SK-N-SH (cell line): ENCODE data around the gene DLGAP5. TPM values are rescaled to one million over a fixed set of nuclear protein-coding genes. Genes with fewer than 3 reads are reported as not detected.

ENCODE experiments used
- CTCF ChIA-PET: fragments of 300-600, 350-600 bp; formaldehyde crosslinking; extraction: SDS; loops from one replicate; lab custom pipeline; 2021; lab: Yijun Ruan, JAX
- POLR2A ChIA-PET: fragments of 350-600 bp; sonication (Branson Sonifier 250); formaldehyde crosslinking; extraction: SDS; loops from one replicate; lab custom pipeline; 2020; ENCODE audit warnings: antibody characterized with exemption, inconsistent platforms; lab: Yijun Ruan, JAX
- DNase-seq: peaks from one replicate; pipeline ENCODE4 v3.0.0; 2012
- H2AFZ ChIP-seq: fragments of 200-600 bp; sonication (generic); 2 replicates; pipeline ENCODE4 v1.8.1; 2016; ENCODE audit warnings: antibody characterized with exemption, mild to moderate bottlenecking, low read depth
- H3F3A ChIP-seq: fragments of 200-600 bp; sonication (generic); replicated peaks from 2 replicates; pipeline ENCODE3; 2016; ENCODE audit warnings: antibody characterized with exemption, mild to moderate bottlenecking; ENCODE audit not compliant: insufficient read depth
- H3K27ac ChIP-seq, 2 experiments: fragments of 200-500 bp in 1 of 2; fragments of 200-600 bp in 1 of 2; sonication (Bioruptor generic) in 1 of 2; sonication (generic), shearing (Covaris generic) in 1 of 2; 2 replicates each; pipeline versions ENCODE4 v1.5.1 to v1.6.1; 2014 to 2016; ENCODE audit warnings: low read depth in 2 of 2, inconsistent platforms in 1 of 2, low read length in 1 of 2, mild to moderate bottlenecking in 1 of 2, mixed read lengths in 1 of 2
- H3K27me3 ChIP-seq: fragments of 200-600 bp; sonication (generic), shearing (Covaris generic); 2 replicates; pipeline ENCODE4 v1.6.1; 2016; ENCODE audit warnings: mixed run types; ENCODE audit not compliant: insufficient read depth
- H3K36me3 ChIP-seq, 2 experiments: fragments of 200-500 bp in 1 of 2; fragments of 200-600 bp in 1 of 2; sonication (Bioruptor generic) in 1 of 2; sonication (generic) in 1 of 2; replicated peaks in 1 of 2; 2 replicates each; pipeline versions ENCODE3 to v1.5.1; 2014 to 2016; ENCODE audit warnings: low read length in 1 of 2, mild to moderate bottlenecking in 1 of 2; ENCODE audit not compliant: insufficient read depth in 2 of 2, control insufficient read depth in 1 of 2
- H3K4me1 ChIP-seq, 2 experiments: fragments of 200-500 bp in 1 of 2; fragments of 200-600 bp in 1 of 2; sonication (Bioruptor generic) in 1 of 2; sonication (generic), shearing (Covaris generic) in 1 of 2; 2 replicates each; pipeline versions ENCODE4 v1.5.1 to v1.6.1; 2014 to 2016; ENCODE audit warnings: low read depth in 1 of 2, low read length in 1 of 2, mixed run types in 1 of 2; ENCODE audit not compliant: insufficient read depth in 2 of 2, control insufficient read depth in 1 of 2
- H3K4me2 ChIP-seq: fragments of 200-600 bp; sonication (generic), shearing (Covaris generic); 2 replicates; pipeline ENCODE4 v1.6.1; 2017; ENCODE audit warnings: mixed run types
- H3K4me3 ChIP-seq, 2 experiments: fragments of 200-500 bp in 1 of 2; fragments of 200-600 bp in 1 of 2; sonication (Bioruptor generic) in 1 of 2; sonication (generic), shearing (Covaris generic) in 1 of 2; 2 replicates each; pipeline versions ENCODE4 v1.5.1 to v1.8.1; 2014 to 2016; ENCODE audit warnings: low read depth in 2 of 2, inconsistent platforms in 1 of 2, low read length in 1 of 2, mild to moderate bottlenecking in 1 of 2, mixed read lengths in 1 of 2, moderate library complexity in 1 of 2
- H3K79me2 ChIP-seq: fragments of 200-600 bp; sonication (generic); 2 replicates; pipeline ENCODE4 v1.8.1; 2017; ENCODE audit warnings: mild to moderate bottlenecking; ENCODE audit not compliant: insufficient read depth
- H3K9ac ChIP-seq: fragments of 200-600 bp; sonication (generic); 2 replicates; pipeline ENCODE4 v1.6.1; 2017; ENCODE audit warnings: mixed run types
- H3K9me2 ChIP-seq: fragments of 200-600 bp; sonication (generic); 2 replicates; pipeline ENCODE4 v1.6.1; 2017; ENCODE audit warnings: mixed run types
- H3K9me3 ChIP-seq: fragments of 200-600 bp; sonication (generic); 2 replicates; pipeline ENCODE4 v1.6.1; 2017; ENCODE audit warnings: mixed run types, mild to moderate bottlenecking, moderate library complexity
- H4K20me1 ChIP-seq: fragments of 200-600 bp; sonication (generic); 2 replicates; pipeline ENCODE4 v1.6.1; 2017; ENCODE audit warnings: mild to moderate bottlenecking, mixed run types; ENCODE audit not compliant: insufficient read depth
- CTCF ChIP-seq: fragments of 200-600 bp; sonication (generic); IDR thresholded peaks from 2 replicates; pipeline ENCODE4 v1.6.1; 2017; ENCODE audit warnings: antibody characterized with exemption, mild to moderate bottlenecking, moderate library complexity
- JUND ChIP-seq: IDR thresholded peaks from 2 replicates; pipeline ENCODE4 v1.4.0; 2012
- MAX ChIP-seq: IDR thresholded peaks from 2 replicates; pipeline ENCODE4 v1.4.0; 2012; ENCODE audit warnings: low read depth
- MXI1 ChIP-seq: IDR thresholded peaks from 2 replicates; pipeline ENCODE4 v1.6.1; 2012; ENCODE audit warnings: mild to moderate bottlenecking, low read depth, low read length, improper control_type of control experiment
- RAD21 ChIP-seq: IDR thresholded peaks from 2 replicates; pipeline ENCODE4 v1.6.1; 2012; ENCODE audit warnings: mild to moderate bottlenecking, low read length
- SMC3 ChIP-seq: IDR thresholded peaks from 2 replicates; pipeline ENCODE4 v1.6.1; 2012; ENCODE audit warnings: low read depth, low read length, improper control_type of control experiment
- TEAD4 ChIP-seq: IDR thresholded peaks from 2 replicates; pipeline ENCODE4 v1.4.0; 2012; ENCODE audit warnings: mild to moderate bottlenecking, borderline replicate concordance; ENCODE audit not compliant: insufficient read depth
- USF1 ChIP-seq: IDR thresholded peaks from 2 replicates; pipeline ENCODE4 v1.4.0; 2012; ENCODE audit warnings: low read depth, borderline replicate concordance
- ZBTB33 ChIP-seq: IDR thresholded peaks from 2 replicates; pipeline ENCODE4 v1.4.0; 2012; ENCODE audit warnings: low read depth, borderline replicate concordance
- WGBS: methylation state at CpG from one replicate; pipeline ENCODE4 v1.1.6; 2017; ENCODE audit warnings: low lambda C conversion rate; 5-methylcytosine and 5-hydroxymethylcytosine counted together
- polyA plus RNA-seq, 3 experiments: library from polyadenylated mRNA; depleted of rRNA; stranded (reverse); fragments of >200 nt; gene quantifications; 2 replicates each; pipeline ENCODE4 v1.2.3, GENCODE V29; 2012

The DLGAP5 gene
- polyA plus RNA-seq, 1 of the 3 experiments (the other 2 are of a cell fraction) = 6.4 TPM

GRCh38 chr14:55170526-55170925, 20.9 kb downstream of the DLGAP5 start:
- ChIA-PET CTCF (interaction anchor here (1.1 to 1.7 kb wide), 3 partner anchors 10 to 119 kb away, joined by 4 to 6 read pairs (median 4); partner anchors contain the start of gene MAPK1IP1L), POLR2A (no interaction called here)
- DNase-seq = no peak
- WGBS = 79% methylated on average over 2 of the region's 2 CpGs
- H3K9me3 ChIP-seq = no peaks in the 10 kb centered on the region
- peaks cover 8 to 27% of the 10 kb centered on the region in 2 experiments for H3K36me3 ChIP-seq
- no peaks in the 10 kb centered on the region for H3K27me3 ChIP-seq
- H3K4me3 ChIP-seq = no peak overlapping the region
- H3K4me2 ChIP-seq = no peak overlapping the region
- no peaks in the 10 kb centered on the region for H3K9me2 ChIP-seq
- 0 out of 2 replicates have a peak overlapping the region, but pooled peaks have one; percentile 1 for H2AFZ ChIP-seq
- no peaks in the 10 kb centered on the region for H3F3A ChIP-seq
- H3K9ac ChIP-seq = no peak overlapping the region
- H3K4me1 ChIP-seq = no peaks in the 10 kb centered on the region
- TF ChIP-seq USF1 (no peak), MAX (no peak), JUND (no peak), MXI1 (no peak), TEAD4 (no peak)
- H4K20me1 ChIP-seq = no peaks in the 10 kb centered on the region
- no peak overlapping the region for H3K27ac ChIP-seq
- H3K79me2 ChIP-seq = no peaks in the 10 kb centered on the region

- no peaks in the 10 kb centered on the region for H3K9me3 ChIP-seq
These were observed 30.4 kb downstream of the DLGAP5 start for GRCh38 chr14:55160989-55161388.

More at GRCh38 chr14:55160989-55161388, 30.4 kb downstream of the DLGAP5 start:
- H3K9me2 ChIP-seq = no peaks in the 10 kb centered on the region
- peak; percentile 50 for DNase-seq
- no peaks in the 10 kb centered on the region for H3F3A ChIP-seq
- ChIA-PET POLR2A (interaction anchor here (0.5 to 1.2 kb wide), 3 partner anchors 71 to 110 kb away, joined by 3 read pairs; partner anchors contain the start of gene MAPK1IP1L), CTCF (interaction anchor here (0.6 to 4.3 kb wide), 34 partner anchors 8 to 273 kb away, joined by 3 to 50 read pairs (median 5); partner anchors contain the start of genes LGALS3 and MAPK1IP1L)
- no peaks in the 10 kb centered on the region for H4K20me1 ChIP-seq
- no peak overlapping the region for H3K4me3 ChIP-seq
- H3K4me1 ChIP-seq = no peaks in the 10 kb centered on the region
- peaks cover 4% of the 10 kb centered on the region; the same call in 1 of the 2 replicates for H3K79me2 ChIP-seq
- no peak overlapping the region for H3K4me2 ChIP-seq
- H3K27ac ChIP-seq = no peak overlapping the region
- peaks cover 15 to 26% of the 10 kb centered on the region in 2 experiments for H3K36me3 ChIP-seq
- no peak for TF ChIP-seq ZBTB33
- TF ChIP-seq RAD21 = peak; percentile 82
- peak; percentile 66 for TF ChIP-seq SMC3
- peak; percentile 77 for TF ChIP-seq CTCF
- no peak overlapping the region for H3K9ac ChIP-seq
- peak overlapping the region; percentile 57 for H2AFZ ChIP-seq
- H3K27me3 ChIP-seq = no peaks in the 10 kb centered on the region
